Epidermal melanocyte (primary cell): ENCODE data around the gene TNIP1.

Experiments
- DNase-seq: peaks from one replicate; pipeline ENCODE4 v3.0.0; 2011; ENCODE audit warnings: low spot score; ENCODE audit not compliant: insufficient read length

The TNIP1 gene

DNA sequence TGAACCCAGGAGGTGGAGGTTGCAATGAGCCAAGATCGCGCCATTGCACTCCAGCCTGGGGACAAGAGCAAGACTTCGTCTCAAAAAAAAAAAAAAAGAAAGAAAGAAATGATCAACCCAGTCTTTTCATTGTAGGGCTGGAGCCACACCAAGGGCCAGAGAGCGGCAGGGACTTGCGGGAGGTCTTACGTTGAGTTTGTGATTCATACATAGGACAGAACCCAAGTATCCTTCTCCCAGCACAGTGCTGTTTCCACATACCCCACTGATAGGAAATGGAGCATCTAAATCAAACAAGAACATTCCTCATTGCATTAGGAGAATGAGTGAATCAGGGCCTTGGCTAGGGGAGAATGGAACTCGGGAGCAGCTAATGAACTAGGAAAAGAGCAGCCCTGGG is 3.5 kb upstream of the TNIP1 start:
- DNase-seq = no peak

DNA sequence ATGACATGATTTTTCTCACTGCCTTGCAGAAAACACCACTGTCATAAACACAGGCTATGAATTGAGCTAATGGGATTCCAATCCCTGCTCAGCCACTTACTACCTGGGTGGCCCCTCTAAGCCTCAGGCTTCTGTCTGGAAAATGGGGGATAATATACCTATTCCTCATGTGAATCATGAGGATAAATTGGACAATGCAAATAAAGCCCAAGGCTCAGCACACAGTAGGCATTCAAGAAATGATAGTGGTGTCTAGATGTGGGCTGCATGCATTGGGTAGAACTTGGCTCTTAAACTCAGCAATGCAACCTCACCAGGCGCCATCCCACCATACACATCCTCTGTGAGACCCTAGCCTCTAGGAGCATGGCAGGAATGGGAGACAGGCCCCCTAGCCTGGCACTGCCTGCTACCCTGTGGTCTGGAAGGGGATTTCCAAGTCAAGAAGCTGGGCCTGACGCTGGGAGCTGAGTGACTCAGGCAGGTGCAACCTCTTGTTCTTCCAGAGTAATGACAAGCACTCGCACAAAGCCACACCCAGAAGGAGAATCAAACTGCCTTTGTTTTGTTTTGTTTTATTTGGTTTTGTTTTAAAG is 2.3 kb upstream of the TNIP1 start:
- DNase-seq = no peak

DNA sequence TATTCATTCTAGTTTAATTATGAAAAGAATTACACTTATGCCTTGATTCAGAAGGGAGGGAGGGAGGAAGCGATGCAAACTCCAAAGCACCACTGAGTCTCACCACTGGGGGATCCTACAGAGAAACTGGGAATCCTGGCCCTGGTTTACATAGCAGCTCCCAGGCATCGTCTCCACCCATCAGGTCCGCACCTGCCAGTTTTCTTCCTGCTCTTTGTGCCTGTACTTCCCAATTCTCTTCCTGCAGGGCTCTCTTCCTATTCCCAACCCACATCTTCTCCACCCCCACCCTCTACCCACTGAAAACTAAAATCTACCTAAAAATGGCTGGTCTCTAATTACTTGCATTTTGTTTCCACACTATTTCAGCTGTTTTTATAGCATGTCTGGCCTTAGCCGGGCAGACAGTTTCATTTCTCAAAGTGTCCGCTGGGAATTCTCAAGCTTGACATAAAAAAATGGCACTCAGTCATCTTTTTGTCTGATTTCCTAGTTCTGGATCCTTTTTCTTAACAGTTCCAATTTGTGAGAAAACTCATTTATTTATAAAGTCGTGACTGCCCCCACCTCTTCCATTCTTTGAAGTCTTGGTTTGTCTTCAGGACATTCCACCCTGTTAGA is 1.6 kb upstream of the TNIP1 start:
- no peak for DNase-seq

DNA sequence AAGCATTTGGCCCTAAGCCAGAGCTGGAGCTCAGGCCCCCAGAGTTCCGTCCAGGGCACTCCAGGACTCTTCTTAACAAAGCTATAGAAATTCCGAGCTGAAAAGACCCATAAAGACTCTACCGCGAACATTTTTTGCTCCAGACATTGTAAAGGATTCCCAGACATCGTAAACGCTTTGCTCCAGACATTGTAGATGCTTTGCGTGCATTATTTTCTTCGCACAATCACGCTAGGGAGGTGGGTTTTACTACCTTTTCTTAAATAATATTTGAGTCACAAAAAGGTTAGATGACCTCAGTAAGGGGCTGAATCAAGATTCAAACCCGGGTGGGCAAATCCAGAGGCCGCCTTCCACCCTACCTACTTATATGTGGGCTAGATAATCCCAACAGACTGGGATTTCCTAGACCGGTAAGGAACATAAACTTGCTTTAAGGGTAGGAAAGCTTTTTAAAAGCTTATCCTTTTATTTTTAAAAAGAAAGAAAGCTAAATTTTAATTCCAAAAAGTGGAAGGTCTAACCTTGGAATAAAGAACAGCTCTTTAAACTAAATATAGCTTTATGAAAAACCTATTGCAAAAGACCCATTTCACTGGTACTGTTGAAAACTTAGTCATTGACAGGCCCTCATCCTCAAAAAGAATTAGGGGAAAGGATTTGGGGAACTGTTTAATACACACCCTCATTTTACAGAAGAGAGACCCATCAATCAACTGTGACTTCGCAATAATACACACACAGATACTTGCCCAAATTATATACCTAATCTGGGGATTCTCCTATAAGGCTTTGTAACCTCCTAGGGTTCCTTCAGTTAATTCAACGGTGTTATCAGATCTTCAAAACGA is 822 bp upstream of the TNIP1 start:
- no peak for DNase-seq

DNA sequence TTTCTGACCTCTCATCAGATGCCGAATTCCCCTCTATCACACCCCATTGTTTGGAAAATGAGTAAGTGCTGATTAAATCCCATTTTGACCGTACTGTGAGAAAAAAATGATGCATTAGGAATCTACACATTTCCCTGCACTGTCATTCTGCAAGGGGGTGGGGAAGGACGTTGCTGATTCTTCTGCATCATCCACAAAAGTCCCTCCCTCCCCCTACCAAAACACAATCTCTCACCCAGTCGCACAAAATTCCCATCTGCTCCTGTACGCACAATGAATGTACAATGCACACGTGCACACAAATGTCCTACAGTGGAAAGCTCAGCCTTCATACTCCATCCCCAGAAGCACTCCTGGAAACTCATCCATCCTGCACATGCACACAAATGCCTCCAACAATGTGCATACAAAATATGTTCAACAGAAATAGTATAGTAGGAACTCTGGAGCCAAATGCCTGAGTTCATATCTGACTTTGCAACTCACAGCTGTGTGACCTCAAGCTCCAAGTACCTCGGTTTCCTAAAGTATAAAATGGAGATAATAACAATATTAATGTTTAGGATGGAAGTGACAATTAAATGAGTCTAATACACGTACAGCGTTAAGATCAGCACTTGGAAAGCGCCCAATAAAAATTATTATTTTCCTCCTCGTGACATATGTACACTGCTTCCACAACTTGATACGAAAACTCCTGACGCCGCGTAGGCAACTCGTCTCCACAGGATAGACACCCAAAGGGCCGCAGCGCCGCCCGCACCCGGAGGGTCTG is 809 bp downstream of the TNIP1 start:
- no peak for DNase-seq

DNA sequence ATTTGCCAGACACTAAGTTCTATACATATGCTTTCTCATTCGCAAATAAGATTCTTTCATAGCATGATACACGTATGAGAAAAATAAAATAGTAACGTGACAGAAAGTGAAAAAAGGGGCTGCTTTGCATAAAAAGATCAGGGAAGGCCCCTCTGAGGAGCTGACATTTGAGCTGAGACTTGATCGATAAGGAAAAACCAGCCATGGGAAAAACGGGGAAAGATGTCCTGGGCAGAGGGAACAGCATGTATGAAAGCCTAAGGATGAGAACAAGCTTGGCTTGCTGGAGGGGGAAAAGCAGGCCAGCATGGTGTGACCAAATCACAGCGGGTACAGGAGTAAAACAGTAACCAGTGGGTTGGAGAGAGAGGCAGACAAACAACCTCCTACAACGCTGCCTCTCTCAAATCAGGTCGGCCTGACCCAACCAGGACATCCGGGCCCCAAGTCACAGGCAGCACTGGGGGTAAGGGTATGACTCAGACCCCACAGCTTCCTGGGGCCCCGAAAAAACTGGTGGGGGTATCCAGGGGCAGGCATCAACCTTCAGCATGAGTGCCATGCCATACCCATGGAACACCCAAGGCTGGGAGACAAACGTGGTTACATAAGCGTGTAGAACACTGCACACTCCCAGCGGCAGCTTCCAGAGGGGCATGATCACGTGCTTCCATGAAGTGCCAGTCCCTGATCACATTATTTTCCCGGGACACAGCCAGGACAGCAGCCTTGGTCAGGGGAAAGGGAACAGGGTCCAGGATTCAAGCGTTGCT is 2.2 kb downstream of the TNIP1 start:
- no peak for DNase-seq

DNA sequence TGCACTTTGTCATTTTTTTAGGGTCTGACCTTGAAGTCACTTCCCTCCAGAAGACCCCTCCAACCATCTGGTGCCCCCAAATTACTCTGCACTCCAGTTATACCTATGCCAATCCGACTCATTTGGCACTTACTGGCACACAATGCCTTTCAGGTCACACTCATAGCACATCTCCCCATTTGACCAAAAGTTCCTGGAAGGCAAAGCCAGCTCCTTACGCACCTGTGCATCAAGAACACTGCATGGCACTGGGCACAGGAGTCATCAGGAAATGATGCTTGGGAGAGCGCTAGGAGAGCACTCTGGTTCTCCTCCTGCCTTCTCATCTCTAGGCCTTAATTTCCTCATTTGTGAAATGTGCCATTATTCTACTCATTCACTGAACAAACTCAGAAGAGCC is 2.9 kb downstream of the TNIP1 start:
- DNase-seq = no peak

DNA sequence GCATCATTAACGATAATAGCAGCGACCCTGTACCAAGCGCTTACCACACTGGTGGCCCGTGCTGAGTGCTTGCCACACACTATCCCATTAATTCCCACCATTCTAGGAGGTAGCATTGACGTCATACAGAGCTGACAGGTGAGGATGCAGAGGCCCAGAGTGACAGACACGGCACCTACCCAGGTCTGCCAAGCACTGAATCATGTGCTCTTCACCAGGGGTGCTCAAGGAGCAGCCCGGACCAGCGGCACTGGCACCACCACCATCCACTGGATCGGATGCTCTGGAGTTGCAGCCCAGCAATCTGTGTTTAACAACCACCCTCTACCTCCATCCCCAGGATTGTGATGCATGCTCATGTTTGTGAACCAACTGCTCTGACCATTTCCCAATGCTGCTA is 3.4 kb downstream of the TNIP1 start:
- no peak for DNase-seq

DNA sequence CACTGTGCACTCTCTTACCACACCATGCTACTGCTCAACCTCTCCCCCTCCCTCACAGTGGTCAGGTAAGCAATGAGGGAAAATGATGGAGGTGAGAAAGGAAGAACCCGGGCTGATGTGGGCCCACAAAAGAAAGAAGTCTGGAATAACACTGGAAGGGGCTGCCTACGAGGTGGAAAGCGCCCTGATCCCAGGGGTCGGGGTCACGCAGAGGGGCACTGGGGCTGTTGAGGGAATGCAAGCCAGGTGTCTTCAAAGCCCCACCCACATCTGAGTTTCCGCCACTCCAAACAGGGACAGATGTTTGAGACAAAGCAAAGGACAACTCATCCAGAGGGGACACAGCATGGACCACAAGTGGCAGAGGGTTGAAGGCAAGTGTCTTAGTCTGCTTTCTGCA is 4.2 kb downstream of the TNIP1 start:
- DNase-seq = no peak

DNA sequence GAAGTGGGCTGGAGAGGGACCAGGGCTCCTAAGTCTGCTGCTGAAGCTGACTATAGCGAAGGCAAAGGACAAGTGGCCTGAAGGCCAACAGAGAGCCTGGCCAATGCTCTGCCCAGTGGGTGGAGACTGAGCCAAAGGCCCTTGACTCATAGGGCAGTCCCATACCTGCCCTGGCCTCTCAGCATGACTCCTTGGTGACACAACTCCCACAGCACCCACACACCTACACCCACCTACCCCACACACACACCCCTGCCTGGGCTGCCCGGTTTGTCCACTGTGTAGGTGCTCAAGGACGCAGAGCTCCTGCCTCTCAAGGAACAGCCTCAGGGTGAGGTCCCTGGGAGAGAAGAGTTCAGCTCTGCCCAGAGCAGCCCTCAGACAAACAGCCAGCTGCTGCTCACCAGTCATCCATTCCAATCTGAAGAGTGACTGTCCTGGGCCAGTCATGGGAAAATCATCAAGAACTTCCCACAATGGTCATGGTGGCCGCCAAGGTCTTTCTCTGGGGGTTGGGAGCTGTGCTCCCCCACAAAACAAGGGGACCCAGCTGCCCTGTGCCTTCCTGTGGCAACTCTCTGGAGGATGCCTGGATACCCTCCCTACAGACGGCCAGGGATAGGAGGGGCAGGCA is 5.0 kb downstream of the TNIP1 start:
- DNase-seq = no peak

DNA sequence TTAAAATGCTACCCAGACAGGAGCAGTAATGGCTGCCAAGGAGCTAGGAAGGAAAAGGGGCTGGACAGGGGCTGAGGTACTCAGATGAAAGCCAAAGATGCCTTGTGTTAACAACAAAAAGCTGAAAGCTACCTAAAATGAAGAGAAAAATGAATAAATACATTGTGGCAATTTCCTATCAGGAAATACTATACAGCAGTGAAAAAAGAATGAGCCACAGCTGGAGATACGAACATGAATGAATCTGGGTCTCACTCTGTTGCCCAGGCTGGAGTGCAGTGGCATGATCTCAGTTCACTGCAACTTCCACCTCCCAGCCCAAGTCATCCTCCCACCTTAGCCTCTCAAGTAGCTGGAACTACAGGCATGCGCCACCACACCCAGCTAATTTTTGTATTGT is 6.3 kb downstream of the TNIP1 start:
- no peak for DNase-seq

DNA sequence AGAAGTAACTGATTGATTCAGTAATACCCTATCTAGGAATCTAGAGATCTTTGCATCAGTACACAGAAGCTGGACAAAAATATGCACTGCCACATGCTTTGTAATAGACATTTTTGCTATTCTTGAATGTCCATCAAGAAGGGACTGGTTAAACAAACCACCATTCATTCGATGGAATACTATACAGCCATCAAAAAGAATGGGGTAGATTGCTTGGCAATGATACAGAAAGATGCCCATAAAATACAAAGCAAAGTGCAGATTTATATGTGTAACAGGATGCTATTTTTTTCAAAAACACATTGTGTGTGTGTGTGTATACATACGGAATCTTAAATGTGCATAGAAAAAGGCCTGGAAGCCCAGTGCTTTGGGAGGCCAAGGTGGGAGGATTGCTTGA is 7.6 kb downstream of the TNIP1 start:
- no peak for DNase-seq

DNA sequence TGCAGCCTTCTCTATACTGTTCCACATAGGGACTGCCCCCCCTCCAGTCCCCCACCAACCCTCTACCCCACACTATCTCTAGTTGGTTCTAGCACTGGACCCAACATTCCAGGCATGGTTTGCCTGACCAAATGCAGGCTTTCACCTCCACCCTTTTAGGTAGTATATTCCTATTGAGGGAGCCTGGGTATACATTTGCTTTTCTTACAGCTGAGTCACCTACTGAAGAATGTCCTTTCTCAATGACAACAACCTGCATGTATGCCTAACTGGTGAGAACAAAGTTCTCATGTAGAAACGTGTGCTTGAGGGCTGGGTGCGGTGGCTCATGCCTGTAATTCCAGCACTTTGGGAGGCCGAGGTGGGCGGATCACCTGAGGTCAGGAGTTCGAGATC is 8.2 kb downstream of the TNIP1 start:
- no peak for DNase-seq

DNA sequence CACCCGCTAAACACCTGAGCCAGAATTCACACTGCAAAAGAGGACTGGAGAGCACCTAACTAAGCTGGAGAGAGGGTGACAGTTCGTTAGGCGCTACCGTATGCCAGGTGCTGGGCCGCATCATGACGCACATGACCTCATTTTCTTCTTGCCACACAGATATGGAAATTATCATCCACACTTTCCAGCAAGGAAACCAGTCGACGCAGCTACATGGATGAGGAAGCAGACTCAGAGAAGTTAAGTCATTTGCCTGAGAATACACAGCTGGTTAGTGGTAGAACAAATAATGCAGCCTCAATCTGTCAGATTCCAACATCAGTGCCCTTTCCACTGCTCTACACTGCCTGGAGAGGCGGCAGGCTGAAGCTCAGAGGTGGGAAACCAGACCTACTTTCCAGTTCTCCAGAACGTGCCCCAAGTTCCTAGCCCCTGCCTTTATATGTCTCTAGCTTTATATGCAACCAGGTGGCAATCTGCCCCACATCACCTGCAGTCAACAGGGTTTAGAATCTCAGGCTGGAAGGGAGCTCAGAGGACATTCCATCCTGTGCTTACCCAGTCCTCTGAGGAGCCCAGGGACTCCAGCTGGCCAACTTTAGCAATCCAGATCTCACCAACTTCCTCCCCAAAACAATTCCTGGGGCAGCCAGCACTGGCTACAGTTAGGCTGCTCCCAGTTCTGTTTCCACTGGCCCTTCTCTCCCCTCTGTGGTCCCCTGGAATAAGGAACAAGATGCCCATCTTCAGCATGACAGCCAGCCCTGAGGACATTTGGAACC is 8.8 kb downstream of the TNIP1 start:
- DNase-seq = no peak

DNA sequence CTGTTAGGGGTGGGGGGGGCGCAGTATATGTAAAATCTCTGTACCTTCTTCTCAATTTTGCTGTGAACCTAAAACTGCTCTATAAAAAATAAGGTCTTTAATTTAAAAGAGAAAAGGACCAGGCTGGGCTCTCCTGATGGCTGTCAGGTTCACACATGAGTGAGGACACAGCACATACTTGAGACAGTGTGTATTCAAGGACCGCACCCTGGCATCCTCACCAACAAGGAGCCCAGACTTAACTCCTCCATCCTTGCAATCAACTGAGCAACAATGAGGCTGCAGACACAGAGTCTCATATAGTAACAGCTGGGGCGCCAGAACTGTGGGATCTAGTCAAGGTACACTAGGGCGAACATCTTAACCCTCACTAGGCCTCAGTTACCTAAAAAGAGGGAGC is 9.8 kb downstream of the TNIP1 start:
- no peak for DNase-seq

DNA sequence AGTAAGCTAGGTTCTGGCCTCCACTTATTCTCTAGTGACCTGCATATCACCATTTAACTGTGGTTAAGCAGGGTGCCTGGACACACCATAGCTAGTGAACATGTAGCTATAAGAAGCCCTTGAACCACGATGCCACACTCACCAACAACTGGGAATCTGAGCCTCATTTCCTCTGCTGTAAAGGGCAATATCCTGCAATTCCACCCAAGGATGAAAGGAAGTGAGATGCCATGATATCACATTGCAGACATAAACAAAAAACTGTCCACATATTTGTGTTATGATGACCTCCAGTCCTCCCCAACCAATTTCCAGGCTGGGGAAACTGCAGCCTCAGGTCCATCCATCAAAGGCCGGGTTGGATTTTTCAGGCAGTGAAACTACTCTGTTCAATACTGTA is 10.4 kb downstream of the TNIP1 start:
- no peak for DNase-seq

DNA sequence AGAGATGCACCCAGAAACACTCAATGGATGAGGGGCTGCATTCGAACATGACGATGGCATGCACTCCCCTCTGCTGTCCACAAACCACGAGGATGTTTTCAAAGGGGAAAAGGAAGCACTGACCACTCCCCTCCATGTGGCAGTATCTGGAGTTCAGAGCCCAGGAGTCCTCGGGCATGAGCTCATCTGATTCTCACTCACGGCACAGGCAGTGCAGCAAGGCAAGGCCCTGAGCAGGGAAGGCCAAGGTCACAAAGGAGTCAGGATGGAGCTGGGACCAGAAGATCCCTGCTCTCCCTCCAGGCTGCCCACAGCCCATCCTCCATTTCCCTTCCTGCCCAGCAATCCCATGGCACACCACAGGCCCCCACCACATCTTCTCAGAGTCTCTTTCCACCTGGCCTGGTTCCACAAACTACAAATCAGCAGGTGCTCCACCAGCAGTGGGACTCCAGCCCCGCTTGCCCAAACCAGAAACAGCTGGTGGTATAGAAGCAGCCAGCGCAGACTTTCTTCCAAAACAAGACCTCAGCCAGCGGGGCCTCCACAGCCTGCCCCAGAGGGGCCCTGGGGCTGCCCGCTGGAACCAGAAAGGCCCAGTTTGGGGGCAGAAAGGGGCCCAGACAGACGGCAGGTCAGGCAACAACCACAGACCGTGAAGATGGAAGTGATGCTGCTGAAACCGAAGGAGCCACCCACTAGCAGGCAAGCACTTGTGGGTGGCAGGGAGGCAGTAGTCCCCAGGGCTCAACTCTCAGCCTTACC is 12.2 kb downstream of the TNIP1 start:
- DNase-seq = no peak

DNA sequence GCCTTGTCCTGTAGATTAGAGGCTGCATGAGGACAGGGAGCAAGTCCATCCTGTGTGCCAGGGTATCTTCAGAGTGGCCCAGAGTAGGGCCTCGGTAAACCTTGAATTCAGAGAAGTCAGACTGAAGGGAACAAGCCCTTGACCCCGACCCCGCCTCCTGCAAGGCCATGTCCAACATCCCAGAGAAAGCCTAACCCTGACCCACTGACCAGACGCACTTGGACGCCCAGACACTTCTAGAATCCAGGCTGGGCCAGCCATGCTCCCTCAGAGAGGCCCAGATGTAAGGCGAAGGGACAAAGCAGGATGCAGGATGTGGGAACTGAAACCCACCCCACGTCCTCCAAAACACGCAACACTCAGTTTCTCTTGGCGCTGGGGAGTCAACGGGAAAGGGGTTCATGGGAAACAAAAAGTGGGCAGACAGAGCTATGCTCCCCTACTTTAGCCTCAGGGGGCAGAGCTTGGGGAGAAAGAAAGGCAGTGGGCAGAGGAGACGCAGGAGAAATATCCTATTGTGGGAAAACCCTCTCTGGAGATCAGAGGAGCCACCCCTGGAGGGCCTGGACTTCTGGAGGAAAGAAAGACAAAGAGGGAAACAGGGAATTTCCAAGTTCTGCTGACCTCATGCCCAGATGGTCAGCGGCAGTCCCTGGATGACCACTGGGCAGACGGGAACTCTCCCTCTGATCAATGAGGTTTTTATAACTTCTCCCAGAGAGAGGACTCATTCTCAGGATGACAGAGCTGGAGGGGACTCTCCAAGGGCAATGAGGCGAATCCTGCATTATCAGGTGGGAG is 13.0 kb downstream of the TNIP1 start:
- no peak for DNase-seq
